GM12878 (cell line): Measurements from ENCODE around the gene PPP6R1. TPM values are rescaled to one million over a fixed set of nuclear protein-coding genes. Genes with fewer than 3 reads are reported as not detected.

Experiments
- ASH2L ChIP-seq: fragments of 300-600, 200-600 bp; sonication (generic); IDR thresholded peaks from 2 replicates; pipeline ENCODE4 v1.6.1; 2017; ENCODE audit warnings: low read depth, mild to moderate bottlenecking, borderline replicate concordance
- E4F1 ChIP-seq: fragments of 450-650 bp; IDR thresholded peaks from 2 replicates; pipeline ENCODE4 v1.6.1; 2018; ENCODE audit warnings: borderline replicate concordance, mild to moderate bottlenecking; ENCODE audit not compliant: partially characterized antibody
- MYC ChIP-seq: IDR thresholded peaks from 2 replicates; pipeline ENCODE4 v1.6.1; 2011; ENCODE audit warnings: mild to moderate bottlenecking, low read length, moderate library complexity, inconsistent platforms; ENCODE audit not compliant: insufficient read depth, insufficient replicate concordance, insufficient read length, severe bottlenecking
- NFIC ChIP-seq: IDR thresholded peaks from 2 replicates; pipeline ENCODE4 v1.6.1; 2012; ENCODE audit warnings: low read depth, mild to moderate bottlenecking, inconsistent platforms, low read length, moderate library complexity
- PKNOX1 ChIP-seq: fragments of 450-650 bp; IDR thresholded peaks from 2 replicates; pipeline ENCODE4 v1.6.1; 2016; ENCODE audit warnings: mild to moderate bottlenecking
- SPI1 ChIP-seq: IDR thresholded peaks from 2 replicates; pipeline ENCODE4 v1.6.1; 2011; ENCODE audit warnings: low read depth, mild to moderate bottlenecking, low read length, moderate library complexity, borderline replicate concordance; ENCODE audit not compliant: insufficient read depth
- SREBF1 ChIP-seq: IDR thresholded peaks from 2 replicates; pipeline ENCODE4 v1.6.1; 2012; ENCODE audit warnings: mild to moderate bottlenecking, low read length
- ZBTB11 ChIP-seq: fragments of 450-650 bp; formaldehyde crosslinking; IDR thresholded peaks from 2 replicates; pipeline ENCODE4 v1.5.0; 2022; ENCODE audit warnings: mild to moderate bottlenecking, missing genetic modification characterization
- ZNF24 ChIP-seq: fragments of 450-650 bp; IDR thresholded peaks from 2 replicates; pipeline ENCODE4 v1.6.1; 2017; ENCODE audit warnings: antibody characterized with exemption, mild to moderate bottlenecking
- polyA plus RNA-seq, 11 experiments: library from polyadenylated mRNA; depleted of rRNA in 4 of 11; unstranded in 6 of 11; stranded (reverse) in 5 of 11; fragments of >200 nt; fragmentation: Nextera tagmentation in 4 of 11; fragmentation: Illumina TruSeq in 1 of 11; extraction: Ambion mirVana in 4 of 11; extraction: Trizol in 1 of 11; gene quantifications; 1 replicate in 1 of 11; 2 replicates in 10 of 11; pipeline versions ENCODE4 v1.2.1 to v1.2.3, GENCODE V29; 2011 to 2016; ENCODE audit warnings: inconsistent platforms in 2 of 11, missing spikeins in 2 of 11, low read depth in 1 of 11
- total RNA-seq, 4 experiments: library from RNA; depleted of rRNA in 3 of 4; stranded (reverse); fragments of >200 nt in 3 of 4; fragmentation: Illumina TruSeq in 1 of 4; extraction: Trizol in 1 of 4; gene quantifications; 2 replicates each; pipeline versions ENCODE4 v1.2.1 to v1.2.3, GENCODE V29; 2013 to 2021

PPP6R1 gene
- total and polyA plus RNA-seq, 10 of the 15 experiments (the other 5 are each of a cell fraction or from before 2014, with no cell fraction given): 0.80 to 173 (median 63.7) TPM

GRCh38 chr19:55216461-55217198 is 42.2 kb downstream of the PPP6R1 start (continued):
- no peak for TF ChIP-seq E4F1
- no peak for TF ChIP-seq PKNOX1
- no peak for TF ChIP-seq NFIC
- TF ChIP-seq ASH2L: no peak
- TF ChIP-seq SPI1: 0 out of 2 replicates have a peak, but pooled peaks have one; percentile 9
- TF ChIP-seq ZNF24: no peak
- TF ChIP-seq MYC: no peak
- TF ChIP-seq SREBF1: no peak
- no peak for TF ChIP-seq ZBTB11
